Breast epithelium (tissue), 4 donors: ENCODE measurements around the gene PCDHB14. TPM values are rescaled to one million over a fixed set of nuclear protein-coding genes. Genes with fewer than 3 reads are reported as not detected.
A peak's percentile ranks its signal among the peaks of the same experiment; 100 is the strongest.
"Not testable (repeated sequence)": the region's sequence is repeated elsewhere in the genome, so short reads cannot be mapped to it uniquely, and the experiment has no call there.

Source experiments
- DNase-seq, 2 donors: peaks; one replicate each; pipeline ENCODE4 v3.0.0-alpha.2; 2019; ENCODE audit warnings: low spot score in 2 of 2
- H3K27ac ChIP-seq, 2 donors: fragments of 200-600 bp; sonication (generic) in 1 of 2; one replicate each; pipeline ENCODE4 v1.5.1; 2016 to 2019; ENCODE audit warnings: mild to moderate bottlenecking in 1 of 2
- H3K27me3 ChIP-seq, 2 donors: fragments of 200-600 bp; sonication (generic) in 1 of 2; one replicate each; pipeline versions ENCODE4 v1.5.1 to v1.6.0; 2017 to 2019; ENCODE audit warnings: control low read depth in 1 of 2, mild to moderate bottlenecking in 1 of 2
- H3K36me3 ChIP-seq: fragments of 200-600 bp; one replicate; pipeline ENCODE4 v1.5.1; 2019
- H3K4me1 ChIP-seq, 2 donors: fragments of 200-600 bp; sonication (generic); one replicate each; pipeline ENCODE4 v1.5.1; 2016 to 2019; ENCODE audit warnings: control low read depth in 1 of 2
- H3K4me3 ChIP-seq, 3 donors: fragments of 200-600 bp; sonication (generic); 1 replicate in 2 of 3; 2 replicates in 1 of 3; pipeline ENCODE4 v1.5.1; 2016 to 2019; ENCODE audit warnings: mild to moderate bottlenecking in 3 of 3, moderate library complexity in 2 of 3
- H3K9me3 ChIP-seq, 2 donors: fragments of 200-600 bp; sonication (generic) in 1 of 2; one replicate each; pipeline ENCODE4 v1.5.1; 2016 to 2019; ENCODE audit warnings: control low read depth in 1 of 2
- CTCF ChIP-seq, 3 donors: fragments of 450-650 bp; IDR thresholded peaks; one replicate each; pipeline ENCODE4 v1.5.1; 2016 to 2017; ENCODE audit warnings: antibody characterized with exemption in 3 of 3, mild to moderate bottlenecking in 3 of 3, moderate library complexity in 3 of 3
- POLR2A ChIP-seq: fragments of 450-650 bp; IDR thresholded peaks from one replicate; pipeline ENCODE4 v1.6.1; 2016; ENCODE audit warnings: antibody characterized with exemption, mild to moderate bottlenecking, moderate library complexity
- POLR2AphosphoS5 ChIP-seq, 3 donors: sonication (generic); formaldehyde crosslinking; IDR thresholded peaks; one replicate each; pipeline ENCODE4 v1.6.1; 2017; ENCODE audit warnings: antibody characterized with exemption in 3 of 3
- intact Hi-C: fragments of 100-400 bp; cut with DNase I; formaldehyde crosslinking; loops from one replicate; pipeline ENCODE4 v1.15.1; 2023; ENCODE audit warnings: low total_unique reads
- total RNA-seq, 3 donors: library from RNA; depleted of rRNA; stranded (reverse); fragments of >200 nt; gene quantifications; one replicate each; pipeline ENCODE4 v1.1.0, GENCODE V29; 2016

Gene PCDHB14
- total RNA-seq, result 1 to 10 TPM; 4.2 to 5.9 (median 5.9) TPM

GRCh38 chr5:141223112-141223783, at the start of gene PCDHB14:
Gene PCDHB14 (plus strand): TSS chr5:141223343. CDS start chr5:141223506, 163 bp downstream.
- H3K27me3 ChIP-seq, result no peaks in the 10 kb centered on the region
- no peak within 1 kb of the TSS for H3K27ac ChIP-seq
- no peaks in the 10 kb centered on the region for H3K36me3 ChIP-seq
- H3K9me3 ChIP-seq, result peaks cover 68 to 98% of the 10 kb centered on the region in 2 donors
- no peak for DNase-seq
- peak within 1 kb of the TSS in 2 of 3 donors; percentile 34 to 53 for H3K4me3 ChIP-seq
- intact Hi-C loops, result no loop called here
- TF ChIP-seq CTCF (IDR thresholded peaks at IDR 0.05), result no peak
- TF ChIP-seq POLR2A, result no peak
- TF ChIP-seq POLR2AphosphoS5 (IDR thresholded peaks at IDR 0.05), result no peak
- H3K4me1 ChIP-seq, result no peaks in the 10 kb centered on the region

- H3K27ac ChIP-seq, H3K27me3 ChIP-seq, H3K36me3 ChIP-seq, H3K4me1 ChIP-seq, DNase-seq, intact Hi-C loops: not testable (repeated sequence)
- peaks cover 52 to 75% of the 10 kb centered on the region in 2 donors for H3K9me3 ChIP-seq
- peak overlapping the region in 1 of 3 donors; percentile 4 for H3K4me3 ChIP-seq
These were observed 48.6 kb upstream of the PCDHB14 start for GRCh38 chr5:141174291-141175104.

GRCh38 chr5:141175933-141176332, 47.2 kb upstream of the PCDHB14 start:
- Histone ChIP-seq H3K27me3 (no peaks in the 10 kb centered on the region), H3K4me1 (no peaks in the 10 kb centered on the region), H3K27ac (no peak overlapping the region), H3K4me3 (no peak overlapping the region), H3K9me3 (peaks cover 59 to 79% of the 10 kb centered on the region in 2 donors), H3K36me3 (no peaks in the 10 kb centered on the region)
- intact Hi-C loops, result no loop called here
- TF ChIP-seq CTCF (IDR thresholded peaks at IDR 0.05) (no peak), POLR2A (no peak), POLR2AphosphoS5 (IDR thresholded peaks at IDR 0.05) (no peak)
- DNase-seq, result no peak

- intact Hi-C loops, H3K36me3 ChIP-seq, H3K27me3 ChIP-seq, DNase-seq, H3K4me1 ChIP-seq, H3K27ac ChIP-seq, H3K4me3 ChIP-seq: not testable (repeated sequence)
- peaks cover 59 to 74% of the 10 kb centered on the region in 2 donors for H3K9me3 ChIP-seq
These were observed 45.5 kb upstream of the PCDHB14 start, which contains the start of gene PCDHB8 for GRCh38 chr5:141177577-141178191. Gene PCDHB8 (plus strand): TSS chr5:141177790. CDS start chr5:141178035, 245 bp downstream.

- H3K27me3 ChIP-seq, H3K27ac ChIP-seq, intact Hi-C loops, H3K4me3 ChIP-seq, H3K36me3 ChIP-seq, DNase-seq, H3K4me1 ChIP-seq: not testable (repeated sequence)
- H3K9me3 ChIP-seq, result peaks cover 62 to 71% of the 10 kb centered on the region in 2 donors
These were observed 43.8 kb upstream of the PCDHB14 start for GRCh38 chr5:141179371-141179770.

GRCh38 chr5:141179876-141180275, 43.3 kb upstream of the PCDHB14 start:
- H3K4me3 ChIP-seq, H3K27ac ChIP-seq, H3K4me1 ChIP-seq, H3K27me3 ChIP-seq, H3K36me3 ChIP-seq, intact Hi-C loops, DNase-seq: not testable (repeated sequence)
- H3K9me3 ChIP-seq, result peaks cover 62 to 71% of the 10 kb centered on the region in 2 donors

- Histone ChIP-seq H3K4me1 (no peaks in the 10 kb centered on the region), H3K4me3 (no peak overlapping the region), H3K27me3 (no peaks in the 10 kb centered on the region), H3K27ac (no peak overlapping the region), H3K36me3 (no peaks in the 10 kb centered on the region), H3K9me3 (peaks cover 58 to 71% of the 10 kb centered on the region in 2 donors)
- TF ChIP-seq POLR2AphosphoS5 (IDR thresholded peaks at IDR 0.05), result no peak
- TF ChIP-seq CTCF (IDR thresholded peaks at IDR 0.05), result no peak
- TF ChIP-seq POLR2A, result no peak
- no peak for DNase-seq
- intact Hi-C loops, result no loop called here
These were observed 42.8 kb upstream of the PCDHB14 start for GRCh38 chr5:141180313-141180712.
